IMR-90 (cell line): Measurements from ENCODE around the gene NLRP14. TPM values are rescaled to one million over a fixed set of nuclear protein-coding genes. Genes with fewer than 3 reads are reported as not detected.

Experiments used
- ATAC-seq: fragments of 200-7000 bp; cut with Tn5 transposase; 2 replicates; pipeline ENCODE4 v1.9.1; 2020; ENCODE audit warnings: low read depth, mild to moderate bottlenecking, moderate library complexity
- BruUV-seq: library from RNA; stranded (reverse); fragments of 400-500 nt; replicated peaks from 2 replicates; lab custom pipeline; 2021; lab: Mats Ljungman, UMichigan
- CTCF ChIA-PET: fragments of 300-600 bp; formaldehyde crosslinking; extraction: SDS; loops from one replicate; lab custom pipeline; 2021; ENCODE audit warnings: antibody characterized with exemption; lab: Yijun Ruan, JAX
- POLR2A ChIA-PET: fragments of 300-600 bp; sonication (Branson Sonifier 250); formaldehyde crosslinking; loops from one replicate; lab custom pipeline; 2022; ENCODE audit warnings: antibody characterized with exemption; ENCODE audit not compliant: unreplicated experiment; lab: Charles Lee
- DNase-seq: peaks from one replicate; pipeline ENCODE4 v3.0.0; 2013
- H2AFZ ChIP-seq: replicated peaks from 2 replicates; pipeline ENCODE3; 2013; ENCODE audit warnings: low read length, mild to moderate bottlenecking; ENCODE audit not compliant: poor library complexity
- H2AK5ac ChIP-seq: 2 replicates; pipeline ENCODE4 v1.6.1; 2013; ENCODE audit warnings: low read depth, low read length, inconsistent platforms
- H2AK9ac ChIP-seq: replicated peaks from 2 replicates; pipeline ENCODE3; 2013; ENCODE audit warnings: mild to moderate bottlenecking, low read depth, low read length, moderate library complexity; ENCODE audit not compliant: poor library complexity
- H2BK120ac ChIP-seq: 2 replicates; pipeline ENCODE4 v1.6.1; 2013; ENCODE audit warnings: low read depth, low read length, inconsistent platforms
- H2BK15ac ChIP-seq: 3 replicates; pipeline ENCODE4 v1.6.1; 2013; ENCODE audit warnings: low read depth, low read length, inconsistent platforms
- H2BK20ac ChIP-seq: 2 replicates; pipeline ENCODE4 v1.6.1; 2013; ENCODE audit warnings: low read depth, mild to moderate bottlenecking, inconsistent platforms, low read length, moderate library complexity
- H2BK5ac ChIP-seq: 2 replicates; pipeline ENCODE4 v1.6.1; 2013; ENCODE audit warnings: mild to moderate bottlenecking, low read depth, low read length, inconsistent platforms; ENCODE audit not compliant: poor library complexity, severe bottlenecking
- H3K14ac ChIP-seq: replicated peaks from 2 replicates; pipeline ENCODE4 v1.6.1; 2013; ENCODE audit warnings: low read depth, low read length, inconsistent platforms
- H3K18ac ChIP-seq: 2 replicates; pipeline ENCODE4 v1.6.1; 2013; ENCODE audit warnings: low read depth, low read length, control low read depth
- H3K23ac ChIP-seq: 2 replicates; pipeline ENCODE4 v1.6.1; 2013; ENCODE audit warnings: low read depth, low read length, inconsistent platforms
- H3K27ac ChIP-seq: 2 replicates; pipeline ENCODE4 v1.5.1; 2013; ENCODE audit warnings: mild to moderate bottlenecking, control low read depth, low read length; ENCODE audit not compliant: insufficient read depth
- H3K27me3 ChIP-seq: 2 replicates; pipeline ENCODE4 v1.6.1; 2013; ENCODE audit warnings: low read length; ENCODE audit not compliant: control insufficient read depth, insufficient read depth
- H3K36me3 ChIP-seq: 2 replicates; pipeline ENCODE4 v1.6.1; 2013; ENCODE audit warnings: low read length, mixed read lengths; ENCODE audit not compliant: control insufficient read depth, insufficient read depth
- H3K4ac ChIP-seq: 2 replicates; pipeline ENCODE4 v1.6.1; 2013; ENCODE audit warnings: low read depth, low read length, inconsistent platforms
- H3K4me1 ChIP-seq: 2 replicates; pipeline ENCODE4 v1.6.1; 2013; ENCODE audit warnings: low read length, mixed read lengths; ENCODE audit not compliant: control insufficient read depth, insufficient read depth
- H3K4me2 ChIP-seq: 2 replicates; pipeline ENCODE4 v1.6.1; 2013; ENCODE audit warnings: low read depth, mild to moderate bottlenecking, control low read depth, low read length, moderate library complexity
- H3K4me3 ChIP-seq: 2 replicates; pipeline ENCODE4 v1.5.1; 2013; ENCODE audit warnings: low read depth, mild to moderate bottlenecking, control low read depth, low read length, moderate library complexity; ENCODE audit not compliant: insufficient read depth
- H3K56ac ChIP-seq: 2 replicates; pipeline ENCODE4 v1.6.1; 2013; ENCODE audit warnings: low read length, inconsistent platforms; ENCODE audit not compliant: insufficient read depth; ENCODE audit errors: extremely low read depth
- H3K79me1 ChIP-seq, 2 experiments: 2 replicates each; pipeline ENCODE4 v1.6.1; 2013; ENCODE audit warnings: low read length in 2 of 2, inconsistent platforms in 1 of 2, low read depth in 1 of 2
- H3K9ac ChIP-seq: 2 replicates; pipeline ENCODE4 v1.6.1; 2013; ENCODE audit warnings: low read depth, low read length, control low read depth
- H3K9me1 ChIP-seq: 2 replicates; pipeline ENCODE4 v1.6.1; 2013; ENCODE audit warnings: low read length, inconsistent platforms; ENCODE audit not compliant: insufficient read depth
- H3K9me3 ChIP-seq: 2 replicates; pipeline ENCODE4 v1.6.1; 2013; ENCODE audit warnings: low read length; ENCODE audit not compliant: control insufficient read depth, insufficient read depth
- H4K20me1 ChIP-seq: 2 replicates; pipeline ENCODE4 v1.6.1; 2013; ENCODE audit warnings: low read length, inconsistent platforms; ENCODE audit not compliant: insufficient read depth
- H4K5ac ChIP-seq: 2 replicates; pipeline ENCODE4 v1.6.1; 2013; ENCODE audit warnings: mild to moderate bottlenecking, low read depth, low read length, control low read depth
- H4K8ac ChIP-seq, 2 experiments: 2 replicates each; pipeline ENCODE4 v1.6.1; 2013; ENCODE audit warnings: low read depth in 2 of 2, low read length in 2 of 2, control low read depth in 1 of 2, inconsistent platforms in 1 of 2
- H4K91ac ChIP-seq: 2 replicates; pipeline ENCODE4 v1.6.1; 2013; ENCODE audit warnings: low read depth, low read length, inconsistent platforms; ENCODE audit not compliant: insufficient read depth
- BHLHE40 ChIP-seq: fragments of 150-350 bp; IDR thresholded peaks from 2 replicates; pipeline ENCODE4 v1.6.1; 2016; ENCODE audit warnings: mild to moderate bottlenecking, low read depth, low read length
- CEBPB ChIP-seq: IDR thresholded peaks from 2 replicates; pipeline ENCODE4 v1.6.1; 2012; ENCODE audit warnings: low read depth, low read length, improper control_type of control experiment
- CHD1 ChIP-seq: IDR thresholded peaks from 2 replicates; pipeline ENCODE4 v1.6.1; 2012; ENCODE audit warnings: low read depth, low read length, improper control_type of control experiment
- CTCF ChIP-seq: conservative IDR thresholded peaks from 2 replicates; pipeline ENCODE4 v1.5.1; 2012; ENCODE audit warnings: mild to moderate bottlenecking, low read depth, low read length, improper control_type of control experiment
- ELK1 ChIP-seq: fragments of 150-350 bp; IDR thresholded peaks from 2 replicates; pipeline ENCODE4 v1.6.1; 2016; ENCODE audit warnings: low read depth, mild to moderate bottlenecking, low read length, moderate library complexity, borderline replicate concordance
- FOS ChIP-seq: fragments of 150-350 bp; IDR thresholded peaks from 2 replicates; pipeline ENCODE4 v1.6.1; 2016; ENCODE audit warnings: low read depth, low read length
- MAFK ChIP-seq: IDR thresholded peaks from 2 replicates; pipeline ENCODE4 v1.6.1; 2012; ENCODE audit warnings: low read depth, low read length, improper control_type of control experiment
- MAZ ChIP-seq: IDR thresholded peaks from 2 replicates; pipeline ENCODE4 v1.6.1; 2012; ENCODE audit warnings: low read depth, mild to moderate bottlenecking, low read length, improper control_type of control experiment, moderate library complexity, borderline replicate concordance
- MXI1 ChIP-seq: IDR thresholded peaks from 2 replicates; pipeline ENCODE4 v1.6.1; 2012; ENCODE audit warnings: low read depth, mild to moderate bottlenecking, low read length, moderate library complexity, borderline replicate concordance
- NFE2L2 ChIP-seq: fragments of 150-350 bp; IDR thresholded peaks from 2 replicates; pipeline ENCODE4 v1.6.1; 2016; ENCODE audit warnings: low read depth, mild to moderate bottlenecking, low read length
- POLR2A ChIP-seq: IDR thresholded peaks from 2 replicates; pipeline ENCODE4 v1.6.1; 2012; ENCODE audit warnings: mild to moderate bottlenecking, low read depth, low read length
- RAD21 ChIP-seq: IDR thresholded peaks from 2 replicates; pipeline ENCODE4 v1.6.1; 2012; ENCODE audit warnings: low read length, improper control_type of control experiment
- RCOR1 ChIP-seq: IDR thresholded peaks from 2 replicates; pipeline ENCODE4 v1.6.1; 2012; ENCODE audit warnings: mild to moderate bottlenecking, low read length, improper control_type of control experiment; ENCODE audit not compliant: insufficient replicate concordance
- RFX5 ChIP-seq: IDR thresholded peaks from 2 replicates; pipeline ENCODE4 v1.8.0; 2012; ENCODE audit warnings: low read depth, mild to moderate bottlenecking, low read length, moderate library complexity
- WGBS, 2 experiments: methylation state at CpG; one replicate each; pipeline versions ENCODE4 v1.1.5 to v1.1.7; 2013; ENCODE audit warnings: missing lambda C conversion rate in 2 of 2; ENCODE audit not compliant: insufficient read length in 1 of 2; ENCODE audit errors: extremely low coverage in 2 of 2; 5-methylcytosine and 5-hydroxymethylcytosine counted together
- dilution Hi-C: fragments of 300-500 bp; cut with HindIII; formaldehyde crosslinking; loops from one replicate; pipeline ENCODE4 v1.14.3; 2018; ENCODE audit warnings: low sequenced_read_pairs; ENCODE audit not compliant: unreplicated experiment
- in situ Hi-C: fragments of 300-500 bp; cut with MboI; formaldehyde crosslinking; loops from 3 replicates; pipeline ENCODE4 v1.14.3; 2019; ENCODE audit warnings: low sequenced_read_pairs, inconsistent platforms, mixed read lengths
- intact Hi-C: fragments of 100-400 bp; cut with micrococcal nuclease; formaldehyde crosslinking; loops from 2 replicates; pipeline ENCODE4 v1.10.0; 2022
- polyA plus RNA-seq, 3 experiments: library from polyadenylated mRNA; depleted of rRNA; stranded (reverse); fragments of >200 nt; gene quantifications; 2 replicates each; pipeline ENCODE4 v1.2.3, GENCODE V29; 2012; ENCODE audit warnings: low replicate concordance in 1 of 3
- total RNA-seq: library from RNA; depleted of rRNA; stranded (reverse); fragments of >200 nt; gene quantifications from 2 replicates; pipeline ENCODE4 v1.2.3, GENCODE V29; 2012

Gene NLRP14
- total and polyA plus RNA-seq, 2 of the 4 experiments (the other 2 are of a cell fraction) = under 0.01 TPM; not detected in 1

GRCh38 chr11:7050191-7050590, 29.9 kb downstream of the NLRP14 start:
- Histone ChIP-seq H3K4me2 (no peak overlapping the region), H3K9me3 (no peaks in the 10 kb centered on the region), H2AK9ac (no peak overlapping the region), H4K8ac (no peak overlapping the region), H2AFZ (no peak overlapping the region), H2BK15ac (no peak overlapping the region), H3K14ac (no peak overlapping the region), H2BK5ac (no peak overlapping the region), H3K18ac (no peak overlapping the region), H3K36me3 (no peaks in the 10 kb centered on the region), H4K91ac (no peak overlapping the region), H3K56ac (no peak overlapping the region), H2BK20ac (no peak overlapping the region), H3K4ac (no peak overlapping the region), H3K4me3 (no peak overlapping the region), H3K23ac (no peak overlapping the region), H4K5ac (no peak overlapping the region), H3K9me1 (no peaks in the 10 kb centered on the region), H3K4me1 (no peaks in the 10 kb centered on the region), H3K27me3 (no peaks in the 10 kb centered on the region), H2BK120ac (no peak overlapping the region), H4K20me1 (no peaks in the 10 kb centered on the region), H3K79me1 (no peaks in the 10 kb centered on the region), H3K9ac (no peak overlapping the region), H2AK5ac (no peak overlapping the region), H3K27ac (no peak overlapping the region)
- no CpG with 5 or more reads among the region's 1 CpG for WGBS, 2 experiments
- dilution Hi-C loops (no loop called here), intact Hi-C loops (no loop called here), in situ Hi-C loops (no loop called here)
- no TSS peak for BruUV-seq
- ChIA-PET POLR2A (no interaction called here), CTCF (no interaction called here)
- TF ChIP-seq NFE2L2 (no peak), POLR2A (no peak), MAZ (no peak), CTCF (no peak), MAFK (no peak), FOS (no peak), BHLHE40 (no peak), CEBPB (no peak), ELK1 (no peak), RCOR1 (no peak), MXI1 (no peak), CHD1 (no peak), RFX5 (no peak), RAD21 (no peak)
- DNase-seq (no peak), ATAC-seq (no peak)
